Measurements from ENCODE around the gene CARD8.

DNA sequence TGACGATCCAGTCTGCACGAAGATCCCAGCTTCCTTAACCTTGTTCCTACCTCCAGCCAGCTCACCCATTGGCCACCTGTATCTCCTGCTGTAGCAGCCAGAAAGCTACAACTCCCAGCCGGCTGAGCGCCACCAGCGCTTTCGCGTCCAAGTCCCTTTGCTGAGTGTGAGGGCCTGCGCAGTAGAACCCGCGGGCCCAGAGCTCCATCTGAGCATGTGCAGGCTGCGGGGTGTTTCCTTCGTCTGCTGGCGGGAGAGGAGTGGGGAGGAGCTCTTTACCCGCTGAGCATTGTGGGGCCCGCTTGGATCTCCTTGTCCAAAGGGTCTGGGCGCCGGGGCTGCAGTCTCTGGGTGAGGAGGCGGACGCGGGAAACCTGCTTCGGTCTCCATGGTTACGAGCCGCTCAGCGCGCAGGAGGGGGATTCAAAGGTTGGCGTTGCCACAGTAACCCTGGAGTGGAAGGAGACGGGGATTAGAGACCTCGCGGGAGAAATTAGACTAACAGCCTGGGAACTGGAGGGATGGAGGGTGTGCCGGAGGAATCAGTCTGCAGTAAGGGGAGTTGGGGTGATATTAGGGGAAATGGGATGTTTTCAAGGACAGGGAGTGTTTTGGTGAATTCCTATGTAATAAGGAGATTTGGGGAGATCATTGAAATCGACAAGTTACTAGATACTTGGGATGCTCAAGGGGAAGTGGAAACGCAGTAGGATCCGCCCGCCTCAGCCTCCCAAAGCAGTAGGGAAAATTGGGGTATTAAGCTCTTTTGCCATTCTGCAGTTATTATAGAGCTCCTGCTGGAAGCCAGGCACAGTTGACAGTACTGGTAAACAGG lies 51.7 kb downstream of the CARD8 start:
- TF ChIP-seq, protein P1, sequence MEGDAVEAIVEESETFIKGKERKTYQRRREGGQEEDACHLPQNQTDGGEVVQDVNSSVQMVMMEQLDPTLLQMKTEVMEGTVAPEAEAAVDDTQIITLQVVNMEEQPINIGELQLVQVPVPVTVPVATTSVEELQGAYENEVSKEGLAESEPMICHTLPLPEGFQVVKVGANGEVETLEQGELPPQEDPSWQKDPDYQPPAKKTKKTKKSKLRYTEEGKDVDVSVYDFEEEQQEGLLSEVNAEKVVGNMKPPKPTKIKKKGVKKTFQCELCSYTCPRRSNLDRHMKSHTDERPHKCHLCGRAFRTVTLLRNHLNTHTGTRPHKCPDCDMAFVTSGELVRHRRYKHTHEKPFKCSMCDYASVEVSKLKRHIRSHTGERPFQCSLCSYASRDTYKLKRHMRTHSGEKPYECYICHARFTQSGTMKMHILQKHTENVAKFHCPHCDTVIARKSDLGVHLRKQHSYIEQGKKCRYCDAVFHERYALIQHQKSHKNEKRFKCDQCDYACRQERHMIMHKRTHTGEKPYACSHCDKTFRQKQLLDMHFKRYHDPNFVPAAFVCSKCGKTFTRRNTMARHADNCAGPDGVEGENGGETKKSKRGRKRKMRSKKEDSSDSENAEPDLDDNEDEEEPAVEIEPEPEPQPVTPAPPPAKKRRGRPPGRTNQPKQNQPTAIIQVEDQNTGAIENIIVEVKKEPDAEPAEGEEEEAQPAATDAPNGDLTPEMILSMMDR (IDR thresholded peaks at IDR 0.05; ENCODE audit: low read depth, low read length): peak; percentile 8
- peak; percentile 97 for TF ChIP-seq POLR2A (IDR thresholded peaks at IDR 0.05; ENCODE audit: extremely low read depth, insufficient read length)
